Lower lobe of right lung (tissue), 2 donors: ENCODE measurements around the gene ACVR2A. TPM values are rescaled to one million over a fixed set of nuclear protein-coding genes. Genes with fewer than 3 reads are reported as not detected.

ENCODE experiments used
- ATAC-seq, 2 donors: fragments of 200-7000 bp; cut with Tn5 transposase; one replicate each; pipeline ENCODE4 v1.9.1; 2020 to 2022; ENCODE audit warnings: mild to moderate bottlenecking in 2 of 2, moderate library complexity in 2 of 2
- DNase-seq: peaks from one replicate; pipeline ENCODE4 v3.0.0-alpha.2; 2020
- H3K27ac ChIP-seq: fragments of 200-600 bp; one replicate; pipeline ENCODE4 v1.8.0; 2022
- H3K27me3 ChIP-seq: fragments of 200-600 bp; one replicate; pipeline ENCODE4 v1.8.0; 2022; ENCODE audit warnings: low read depth
- H3K36me3 ChIP-seq: fragments of 200-600 bp; one replicate; pipeline ENCODE4 v1.8.0; 2022; ENCODE audit warnings: mild to moderate bottlenecking
- H3K4me1 ChIP-seq: fragments of 200-600 bp; one replicate; pipeline ENCODE4 v1.8.0; 2022
- H3K4me3 ChIP-seq: fragments of 200-600 bp; one replicate; pipeline ENCODE4 v1.8.0; 2022; ENCODE audit warnings: mild to moderate bottlenecking
- H3K9me3 ChIP-seq: fragments of 200-600 bp; one replicate; pipeline ENCODE4 v1.8.0; 2022
- intact Hi-C: fragments of 100-400 bp; cut with DNase I; formaldehyde crosslinking; loops from one replicate; pipeline ENCODE4 v1.11.0; 2022
- total RNA-seq: library from RNA; stranded (reverse); fragmentation: NEBNext Ultra II Directional; extraction: Animal tissue kit (Norgen Biotek cat#: 25700); gene quantifications from one replicate; pipeline ENCODE4 v1.2.1, GENCODE V29; 2021
- TF ChIP-seq, protein P1 (sequence below): fragments of 200-600 bp; IDR thresholded peaks from one replicate; pipeline ENCODE4 v1.8.0; 2022; ENCODE audit warnings: antibody characterized with exemption, mild to moderate bottlenecking
- donor health status: DM: no; HTN: yes; CAD: no; lungs with severe emphysema.

ACVR2A gene
- total RNA-seq, 1 donor from 2014 or later, result 18.2 TPM

DNA sequence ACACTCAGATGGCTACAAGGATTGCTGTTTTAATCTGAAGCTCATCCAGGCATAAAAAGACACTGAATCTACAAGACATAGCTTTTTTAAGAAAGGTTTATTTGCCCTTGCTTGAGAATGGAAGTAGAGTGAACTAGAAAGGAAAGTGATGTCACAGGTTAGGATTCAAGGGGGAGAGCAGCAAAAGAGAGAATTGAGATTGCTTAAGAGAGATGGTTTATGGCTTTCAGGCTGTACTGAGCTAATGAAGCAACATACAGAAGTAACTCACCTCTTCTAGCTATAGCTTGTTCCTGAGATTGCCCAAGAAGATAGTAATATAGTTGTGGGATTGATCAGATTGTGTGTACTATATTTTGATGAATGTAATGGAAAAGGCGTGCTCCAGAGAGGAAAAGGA lies 26.1 kb upstream of the ACVR2A start:
- Histone ChIP-seq H3K27ac (no peak overlapping the region), H3K4me1 (no peaks in the 10 kb centered on the region), H3K27me3 (no peaks in the 10 kb centered on the region), H3K9me3 (no peaks in the 10 kb centered on the region), H3K4me3 (no peak overlapping the region), H3K36me3 (no peaks in the 10 kb centered on the region)
- DNase-seq (no peak), ATAC-seq (no peak)
- TF ChIP-seq, protein P1, sequence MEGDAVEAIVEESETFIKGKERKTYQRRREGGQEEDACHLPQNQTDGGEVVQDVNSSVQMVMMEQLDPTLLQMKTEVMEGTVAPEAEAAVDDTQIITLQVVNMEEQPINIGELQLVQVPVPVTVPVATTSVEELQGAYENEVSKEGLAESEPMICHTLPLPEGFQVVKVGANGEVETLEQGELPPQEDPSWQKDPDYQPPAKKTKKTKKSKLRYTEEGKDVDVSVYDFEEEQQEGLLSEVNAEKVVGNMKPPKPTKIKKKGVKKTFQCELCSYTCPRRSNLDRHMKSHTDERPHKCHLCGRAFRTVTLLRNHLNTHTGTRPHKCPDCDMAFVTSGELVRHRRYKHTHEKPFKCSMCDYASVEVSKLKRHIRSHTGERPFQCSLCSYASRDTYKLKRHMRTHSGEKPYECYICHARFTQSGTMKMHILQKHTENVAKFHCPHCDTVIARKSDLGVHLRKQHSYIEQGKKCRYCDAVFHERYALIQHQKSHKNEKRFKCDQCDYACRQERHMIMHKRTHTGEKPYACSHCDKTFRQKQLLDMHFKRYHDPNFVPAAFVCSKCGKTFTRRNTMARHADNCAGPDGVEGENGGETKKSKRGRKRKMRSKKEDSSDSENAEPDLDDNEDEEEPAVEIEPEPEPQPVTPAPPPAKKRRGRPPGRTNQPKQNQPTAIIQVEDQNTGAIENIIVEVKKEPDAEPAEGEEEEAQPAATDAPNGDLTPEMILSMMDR, result no peak
- intact Hi-C loops, result no loop called here

DNA sequence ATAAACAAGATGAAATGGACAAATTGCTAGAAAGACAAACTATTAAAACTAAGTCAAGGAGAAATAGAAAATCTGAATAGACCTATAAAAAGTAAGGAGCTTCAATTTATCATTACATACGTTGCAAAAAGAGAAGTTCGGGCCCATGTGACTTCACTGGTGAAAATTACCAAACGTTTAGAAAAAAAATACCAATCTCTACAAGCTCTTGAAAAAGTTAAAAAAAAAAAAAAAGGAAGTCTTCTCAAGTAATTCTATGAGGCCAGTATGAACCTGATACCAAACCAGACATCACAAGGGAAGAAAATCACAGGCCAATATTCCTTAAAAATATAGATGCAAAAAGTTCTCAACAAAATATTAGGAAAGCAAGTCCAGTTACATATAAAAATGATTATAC lies 20.2 kb upstream of the ACVR2A start:
- DNase-seq, result no peak
- Histone ChIP-seq H3K27me3 (no peaks in the 10 kb centered on the region), H3K9me3 (no peaks in the 10 kb centered on the region), H3K27ac (no peak overlapping the region), H3K4me3 (no peak overlapping the region), H3K36me3 (no peaks in the 10 kb centered on the region), H3K4me1 (no peaks in the 10 kb centered on the region)
- TF ChIP-seq, protein P1, result no peak
- intact Hi-C loops, result no loop called here
- ATAC-seq, result no peak

DNA sequence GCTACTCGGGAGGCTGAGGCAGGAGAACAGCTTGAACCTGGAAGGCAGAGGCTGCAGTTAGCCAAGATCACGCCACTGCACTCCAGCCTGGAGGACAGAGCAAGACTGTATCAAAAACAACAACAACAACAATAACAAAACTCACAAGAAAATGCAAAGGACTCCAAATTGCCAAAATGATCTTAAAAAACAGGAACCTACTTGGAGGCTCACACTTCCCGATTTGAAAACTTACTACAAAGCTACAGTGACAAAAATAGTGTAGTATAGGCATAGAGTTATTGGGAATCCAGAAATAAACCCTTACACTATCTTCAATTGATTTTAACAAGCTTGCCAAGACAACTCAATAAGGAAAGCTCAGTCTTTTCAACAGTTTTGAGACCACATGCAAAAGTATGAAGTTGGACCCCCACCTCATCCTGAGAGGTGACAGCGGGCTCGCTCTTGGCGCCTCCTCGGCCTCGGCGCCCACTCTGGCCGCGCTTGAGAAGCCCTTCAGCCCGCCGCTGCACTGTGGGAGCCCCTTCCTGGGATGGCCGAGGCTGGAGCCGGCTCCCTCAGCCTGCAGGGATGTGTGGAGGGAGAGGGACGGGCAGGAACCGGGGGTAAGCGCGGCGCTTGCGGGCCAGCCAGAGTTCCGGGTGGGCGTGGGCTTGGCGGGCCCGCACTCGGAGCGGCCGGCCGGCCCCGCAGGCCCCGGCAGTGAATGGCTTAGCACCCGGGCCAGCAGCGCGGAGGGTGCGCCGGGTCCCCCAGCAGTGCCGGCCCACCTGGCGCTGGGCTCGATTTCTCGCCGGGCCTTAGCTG lies 18.3 kb upstream of the ACVR2A start:
- no peaks in the 10 kb centered on the region for H3K27me3 ChIP-seq
- ATAC-seq (no peak), DNase-seq (no peak)
- no peaks in the 10 kb centered on the region for H3K36me3 ChIP-seq
- TF ChIP-seq, protein P1, result no peak
- no peak overlapping the region for H3K27ac ChIP-seq
- H3K9me3 ChIP-seq, result no peaks in the 10 kb centered on the region
- H3K4me1 ChIP-seq, result no peaks in the 10 kb centered on the region
- no peak overlapping the region for H3K4me3 ChIP-seq
- intact Hi-C loops, result no loop called here

DNA sequence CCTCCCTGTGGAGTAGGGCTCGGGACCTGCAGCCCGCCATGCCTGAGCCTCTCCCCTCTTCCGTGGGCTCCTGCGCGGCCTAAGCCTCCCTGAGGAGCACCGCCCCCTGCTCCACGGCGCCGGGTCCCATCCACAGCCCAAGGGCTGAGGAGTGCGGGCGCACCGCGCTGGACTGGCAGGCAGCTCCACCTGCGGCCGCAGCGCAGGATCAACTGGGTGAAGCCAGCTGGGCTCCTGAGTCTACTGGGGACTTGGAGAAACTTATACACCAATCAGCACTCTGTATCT lies 17.8 kb upstream of the ACVR2A start:
- Histone ChIP-seq H3K27me3 (no peaks in the 10 kb centered on the region), H3K36me3 (no peaks in the 10 kb centered on the region), H3K4me3 (no peak overlapping the region), H3K4me1 (no peaks in the 10 kb centered on the region), H3K27ac (no peak overlapping the region), H3K9me3 (no peaks in the 10 kb centered on the region)
- DNase-seq, result no peak
- ATAC-seq, result no peak
- TF ChIP-seq, protein P1, result no peak
- intact Hi-C loops, result no loop called here

DNA sequence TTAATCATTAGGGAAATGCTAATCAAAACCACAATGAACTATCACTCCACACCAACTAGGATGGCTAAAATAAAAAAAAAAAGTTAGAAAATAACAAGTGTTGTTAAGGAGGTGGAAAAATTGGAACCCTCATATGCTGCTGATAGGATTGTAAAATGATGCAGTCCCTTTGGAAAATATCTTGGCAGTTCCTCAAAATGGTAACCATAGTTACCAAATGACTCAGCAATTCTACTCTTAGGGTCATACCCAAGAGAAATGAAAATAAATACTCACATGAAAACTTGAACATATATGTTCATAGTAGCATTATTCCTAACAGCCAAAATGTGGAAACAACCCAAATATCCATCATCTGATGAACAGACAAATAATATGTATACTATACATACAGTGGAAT lies 15.7 kb upstream of the ACVR2A start:
- TF ChIP-seq, protein P1, result no peak
- Histone ChIP-seq H3K9me3 (no peaks in the 10 kb centered on the region), H3K4me1 (no peaks in the 10 kb centered on the region), H3K27ac (no peak overlapping the region), H3K27me3 (no peaks in the 10 kb centered on the region), H3K4me3 (no peak overlapping the region), H3K36me3 (no peaks in the 10 kb centered on the region)
- intact Hi-C loops, result no loop called here
- ATAC-seq (no peak), DNase-seq (no peak)
